HS-5 (cell line): Measurements from ENCODE around the gene LRRC56.
A peak's percentile ranks its signal among the peaks of the same experiment; 100 is the strongest.
"Not testable (repeated sequence)": the region's sequence is repeated elsewhere in the genome, so short reads cannot be mapped to it uniquely, and the experiment has no call there.

Experiments
- DNase-seq: peaks from one replicate; pipeline ENCODE4 v3.0.0-alpha.2; 2012; ENCODE audit warnings: low read depth

The LRRC56 gene

DNA sequence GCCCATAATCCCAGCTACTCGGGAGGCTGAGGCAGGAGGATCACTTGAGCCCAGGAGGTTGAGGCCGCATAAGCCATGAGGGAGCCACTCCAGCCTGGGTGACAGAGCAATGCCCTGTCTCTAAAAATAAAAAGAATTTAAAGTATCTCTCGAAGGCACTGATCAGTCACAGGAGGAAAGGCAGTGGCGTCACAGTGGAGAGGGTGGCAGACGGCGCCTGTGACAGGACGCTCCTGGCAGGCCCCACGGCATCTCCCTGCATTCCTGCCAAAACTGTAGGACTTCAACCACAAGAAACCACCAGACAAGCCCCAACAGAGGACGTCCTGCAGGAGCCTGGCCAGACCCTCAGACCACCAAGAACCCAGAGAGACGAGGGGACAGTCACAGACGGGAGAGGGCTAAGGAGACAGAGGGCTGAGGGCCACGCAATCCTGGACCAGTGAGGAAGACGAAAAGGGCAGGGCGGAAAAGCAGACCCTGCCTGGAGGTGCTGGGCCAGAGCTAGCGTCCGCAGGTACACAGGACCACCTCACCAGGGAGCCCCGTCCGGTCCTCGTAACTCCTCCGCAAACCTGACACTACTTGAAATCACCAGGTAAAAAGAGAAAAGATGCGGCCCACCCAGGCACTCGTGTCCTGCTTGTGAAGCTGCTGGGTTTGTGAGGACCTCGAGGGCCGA lies 36.2 kb upstream of the LRRC56 start:
- no peak for DNase-seq

DNA sequence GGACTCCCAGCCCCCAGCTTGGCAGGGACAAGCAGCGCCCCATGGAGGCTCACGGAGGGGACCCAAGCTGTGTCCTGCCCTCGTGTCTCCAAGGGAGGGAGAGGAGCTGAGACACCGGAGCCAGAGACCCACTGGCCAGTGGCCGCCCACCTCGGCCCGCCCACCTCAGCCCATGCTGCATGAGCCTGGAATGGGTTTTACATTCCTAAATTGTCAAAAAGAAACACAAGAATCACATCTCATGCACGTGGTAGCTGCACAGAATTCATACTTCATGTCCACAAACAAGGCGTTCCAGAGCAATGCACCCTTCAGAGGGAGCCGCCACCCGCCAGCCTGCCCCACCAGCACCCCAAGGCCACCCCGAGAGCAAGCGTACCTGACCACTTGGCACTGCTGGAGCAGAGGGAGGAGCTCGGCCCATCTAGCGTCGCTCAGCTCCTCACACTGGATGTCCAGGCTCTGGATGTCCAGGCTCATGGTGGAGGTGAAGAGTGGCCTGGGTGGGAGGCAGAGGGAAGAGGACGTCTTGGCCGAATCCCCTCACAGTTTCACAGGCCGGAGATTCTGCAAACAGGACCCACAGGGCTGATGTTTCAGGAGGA lies 35.5 kb upstream of the LRRC56 start:
- DNase-seq = no peak

DNA sequence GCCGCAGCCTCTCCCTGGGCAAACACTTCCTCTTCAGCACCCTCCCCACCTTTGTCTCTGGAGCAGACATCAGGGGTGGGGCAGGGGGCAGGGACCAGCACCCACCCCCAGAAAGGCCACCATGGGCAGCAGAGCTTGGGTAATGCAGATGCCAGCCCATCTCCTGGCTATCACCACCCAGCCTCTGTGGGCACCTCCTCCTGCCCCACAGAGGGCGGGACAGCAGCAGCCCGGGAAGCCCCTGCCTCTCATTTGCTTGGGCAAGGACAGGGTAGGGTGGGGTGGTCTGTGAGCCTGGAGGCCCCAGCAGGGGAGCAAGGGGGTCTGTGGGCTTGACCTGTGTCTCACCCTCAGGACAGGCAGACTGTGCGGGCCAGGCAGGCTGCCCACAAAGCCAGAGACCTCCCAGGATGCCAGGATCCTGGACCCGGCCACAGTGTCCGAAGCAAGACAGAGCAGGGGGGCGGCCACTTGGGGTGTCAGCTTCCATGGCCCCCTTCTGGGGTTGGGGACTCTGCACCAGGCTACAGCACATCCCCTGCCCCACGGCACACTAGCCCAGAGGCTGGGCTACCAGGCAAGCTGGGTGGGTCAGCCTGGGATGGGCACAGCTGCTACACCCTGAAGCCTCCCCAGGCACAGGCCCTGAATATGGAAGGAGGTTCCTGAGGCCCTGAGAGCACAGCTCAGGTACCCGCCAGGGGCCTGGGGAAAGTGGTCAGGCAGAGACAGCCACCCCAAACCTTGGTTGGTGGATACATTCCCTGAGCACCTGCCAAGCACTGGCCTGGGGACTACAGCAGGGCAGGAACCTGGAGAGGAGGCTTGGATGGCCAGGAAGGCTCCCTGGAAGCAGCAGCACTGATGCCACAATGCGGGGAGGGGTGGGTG lies 34.8 kb upstream of the LRRC56 start:
- DNase-seq = no peak

DNA sequence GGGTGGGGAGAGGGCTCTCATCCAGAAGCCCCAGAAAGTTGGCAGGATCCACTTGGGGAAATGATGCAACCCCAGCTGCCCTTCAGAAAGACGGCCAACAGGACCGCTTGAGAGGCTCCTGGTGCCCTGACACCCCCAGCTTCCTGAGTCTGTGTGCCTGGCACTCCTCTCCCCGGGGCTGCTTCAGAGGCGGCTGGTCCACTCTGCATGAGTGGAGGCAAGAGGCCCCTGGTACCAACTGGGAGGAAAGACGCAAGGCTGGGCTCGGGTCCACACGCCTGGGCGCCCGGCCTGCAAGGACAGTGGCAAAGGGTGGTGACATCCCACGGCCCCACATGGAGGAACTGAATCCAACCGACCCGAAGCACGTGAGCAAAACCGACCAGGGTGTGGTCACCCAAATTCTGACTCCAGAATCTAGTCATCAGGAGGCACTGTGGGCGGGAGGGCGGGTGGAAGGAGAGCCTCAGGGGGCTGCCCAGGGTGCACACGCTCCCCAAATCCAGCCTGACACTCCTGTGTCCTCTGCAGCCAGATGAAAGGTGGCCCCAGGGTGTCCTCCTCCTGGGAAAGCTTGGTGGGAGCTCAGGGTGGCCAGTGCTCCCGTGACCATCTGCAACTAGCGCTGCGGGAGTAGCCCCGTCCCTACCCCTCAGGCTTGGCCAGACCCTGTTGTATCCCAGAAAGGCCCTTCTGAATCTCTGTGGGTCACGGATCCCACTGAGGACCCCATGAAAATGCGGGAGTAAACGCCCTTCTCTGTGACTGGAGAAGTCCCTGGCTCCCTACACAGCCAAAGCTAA lies 33.9 kb upstream of the LRRC56 start:
- DNase-seq = peak; percentile 29

DNA sequence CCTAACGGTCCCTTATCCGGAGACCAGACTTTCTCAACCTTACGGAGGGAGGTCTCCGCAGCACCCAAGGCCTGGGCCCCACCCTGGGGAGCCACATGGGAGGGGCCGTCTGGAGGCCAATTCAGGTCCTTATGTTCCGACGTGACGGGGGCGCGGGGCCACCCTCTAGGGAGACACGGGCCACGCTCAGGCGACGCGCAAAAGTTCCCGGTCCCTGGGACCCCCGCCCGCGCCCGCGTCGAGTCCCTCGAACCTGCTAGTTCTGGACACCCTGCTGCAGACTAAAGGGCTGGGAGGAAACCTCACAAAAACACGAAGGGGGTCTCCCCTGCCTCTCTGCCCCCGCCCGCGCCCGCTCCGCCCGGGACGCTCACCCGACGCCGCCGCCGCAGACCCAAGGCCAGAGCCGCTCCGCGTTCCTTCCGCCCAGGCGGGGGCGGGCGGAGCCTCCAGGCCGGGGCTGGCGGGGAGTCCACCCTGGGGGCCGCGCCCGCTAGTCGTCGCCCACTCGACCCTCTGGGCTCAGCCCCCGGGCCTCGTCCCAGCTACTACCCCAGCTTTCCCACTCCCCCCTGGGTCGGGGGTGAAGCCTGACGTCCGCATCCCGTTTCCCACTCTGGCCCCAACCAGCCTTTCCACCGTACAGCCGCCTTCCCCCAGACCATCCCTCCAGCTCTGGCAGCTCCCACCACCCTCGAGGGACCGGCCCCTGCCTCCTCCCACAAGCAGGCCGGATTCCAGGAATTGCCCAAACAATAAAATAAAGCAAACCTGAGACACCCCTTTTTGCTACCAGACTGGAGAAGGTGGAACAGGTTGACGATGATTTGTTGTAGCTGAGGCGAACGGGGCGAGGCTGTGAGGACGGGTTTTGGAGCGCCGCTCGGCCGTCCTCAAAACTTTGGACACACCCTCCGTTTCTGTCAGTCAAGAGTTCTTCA lies 33.0 kb upstream of the LRRC56 start:
- peak; percentile 30 for DNase-seq

DNA sequence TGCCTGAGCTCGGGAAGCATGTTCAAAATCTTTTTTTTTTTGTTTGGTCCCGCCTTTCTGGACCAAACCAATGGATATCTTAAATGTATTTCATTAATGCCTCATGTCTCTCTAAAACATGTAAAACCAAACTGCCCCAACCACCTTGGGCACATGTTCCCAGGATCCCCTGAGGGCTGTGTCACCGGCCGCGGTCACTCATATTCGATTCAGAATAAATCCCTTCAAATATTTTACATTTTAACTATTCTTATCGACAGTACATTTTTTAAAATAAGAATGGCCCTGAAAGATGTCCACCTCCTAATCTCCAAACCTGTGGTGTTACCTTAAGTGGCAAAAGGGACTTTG lies 32.4 kb upstream of the LRRC56 start:
- no peak for DNase-seq

DNA sequence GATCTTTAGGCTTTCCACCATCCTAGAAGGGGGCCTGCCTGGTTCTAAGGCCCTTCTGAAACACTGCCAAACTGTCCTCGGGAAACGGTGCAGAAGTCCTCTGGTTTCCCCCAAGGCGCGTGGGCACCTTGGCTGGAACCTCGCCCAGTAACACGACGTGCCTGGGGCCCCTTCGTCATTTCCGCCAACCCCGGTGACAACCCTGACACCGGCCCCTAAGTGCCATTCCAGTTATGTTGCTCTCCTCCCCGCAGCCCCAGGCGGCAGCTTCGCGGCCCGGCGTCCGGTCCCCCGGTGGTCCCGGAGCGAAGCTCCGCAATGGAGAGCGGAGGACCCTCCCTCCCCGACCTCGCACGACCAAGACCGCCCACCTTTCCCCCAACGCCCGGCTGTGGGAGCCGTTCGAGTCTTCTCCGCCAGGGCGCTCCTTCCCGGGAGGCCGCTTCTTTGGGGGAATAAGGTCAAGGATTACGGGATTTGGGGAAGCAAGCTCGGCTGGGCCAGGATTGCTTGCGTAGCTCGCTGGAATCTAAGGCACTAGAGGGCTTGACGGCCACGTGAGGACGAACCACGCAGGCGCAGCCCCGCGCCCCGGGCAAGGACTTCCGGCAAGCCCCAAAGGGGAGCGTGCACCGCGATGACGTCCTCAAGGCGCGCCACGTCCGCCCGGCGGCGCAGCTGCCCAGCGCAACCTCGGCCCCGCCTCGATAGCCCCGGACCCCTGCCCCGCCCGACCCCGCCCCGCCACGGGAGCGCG lies 30.9 kb upstream of the LRRC56 start:
- DNase-seq = peak; percentile 86

DNA sequence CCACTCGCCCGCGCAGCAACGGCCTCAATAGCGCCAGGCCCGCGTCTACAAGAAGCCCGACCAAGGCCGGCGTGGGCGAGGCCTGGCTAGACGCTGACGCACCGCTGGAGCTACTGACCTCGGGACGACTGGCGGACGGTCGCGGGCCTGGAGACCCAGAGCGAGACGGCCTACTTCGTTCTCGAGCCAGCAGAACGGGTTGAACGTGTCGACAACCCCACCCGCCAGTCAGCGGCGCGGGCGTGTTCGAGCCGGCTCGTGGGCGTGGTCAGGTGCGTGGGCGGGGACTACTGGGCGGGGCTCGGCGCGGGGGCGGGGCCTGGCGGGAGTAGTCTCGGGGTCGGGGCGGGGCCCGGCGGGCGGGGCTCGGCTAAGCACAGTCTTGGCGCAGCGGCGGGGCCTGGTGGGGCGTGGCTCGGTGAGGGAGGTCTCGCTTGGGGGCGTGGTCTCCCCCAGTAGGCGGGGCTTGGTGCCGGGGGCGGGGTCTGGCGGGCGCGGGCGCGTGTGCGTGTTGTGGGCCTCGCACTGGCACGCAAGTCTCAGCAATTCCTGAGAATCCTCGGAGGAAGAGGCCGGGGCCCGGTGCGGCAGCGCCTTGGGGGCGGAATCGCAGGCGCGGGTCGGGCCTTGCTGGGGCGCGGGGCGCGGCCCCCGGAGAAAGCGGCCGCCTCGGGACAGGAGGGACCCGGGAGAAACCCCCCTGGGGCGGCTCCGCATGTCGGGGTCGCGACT lies 30.2 kb upstream of the LRRC56 start, which contains the start of gene RNH1:
RNH1 (minus strand) TSS at position 248 of the 732 bp plus-strand sequence. CDS start 5,080 bp downstream, outside the sequence.
- peak; percentile 56 for DNase-seq

DNA sequence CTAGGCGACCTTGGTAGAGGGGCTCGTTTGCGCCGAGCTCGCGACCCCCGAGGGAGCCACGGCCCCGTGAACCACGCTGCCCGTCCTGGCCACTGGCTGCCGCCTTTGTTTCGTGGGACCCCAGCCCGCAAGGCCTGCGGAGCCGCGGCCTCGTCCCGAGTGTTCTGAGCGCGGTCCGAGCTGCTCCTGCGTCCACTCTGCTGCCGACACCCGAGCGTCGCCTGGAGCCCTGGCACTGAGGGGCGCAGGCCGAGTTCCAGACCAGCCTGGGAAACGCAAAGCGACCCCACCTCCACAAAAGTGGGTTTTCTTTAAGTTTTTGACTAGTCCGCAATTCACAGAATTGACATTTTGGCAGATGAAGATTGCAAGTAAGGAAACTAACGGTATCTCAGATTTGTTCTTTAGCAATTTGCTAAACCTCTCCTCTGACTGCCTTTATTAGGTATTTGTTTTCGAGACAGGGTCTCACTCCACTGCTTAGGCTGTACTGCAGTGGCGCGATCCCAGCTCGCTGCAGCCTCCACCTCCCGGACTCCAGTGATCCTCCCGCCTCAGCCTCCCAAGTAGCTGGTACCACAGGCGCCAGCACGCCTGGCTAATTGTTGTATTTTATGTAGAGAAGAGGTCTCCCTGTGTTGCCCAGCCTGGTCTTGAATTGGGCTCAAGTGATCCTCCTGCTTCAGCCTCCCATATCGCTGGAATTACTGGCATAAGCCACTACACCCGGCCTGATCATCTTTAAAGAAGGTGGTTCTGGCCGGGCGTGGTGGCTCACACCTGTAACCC lies 29.4 kb upstream of the LRRC56 start:
- no peak for DNase-seq

DNA sequence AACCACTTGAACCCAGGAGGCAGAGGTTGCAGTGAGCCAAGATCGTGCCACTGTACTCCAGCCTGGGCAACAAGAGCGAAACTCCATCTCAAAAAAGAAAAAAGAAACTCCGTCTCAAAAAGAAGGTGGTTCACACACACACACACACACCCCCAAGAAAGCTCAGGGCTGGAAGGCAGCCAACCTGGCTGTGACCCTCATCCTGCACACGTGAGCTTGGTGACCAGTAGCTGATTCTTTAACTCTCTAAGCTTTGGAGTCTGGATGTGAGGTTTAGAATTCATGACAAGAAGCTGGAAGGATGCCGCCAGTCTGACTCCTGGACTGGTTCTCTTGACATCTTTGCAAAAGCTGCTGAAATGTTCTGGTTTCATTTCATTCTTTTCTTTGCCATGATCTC lies 28.4 kb upstream of the LRRC56 start:
- no peak for DNase-seq

DNA sequence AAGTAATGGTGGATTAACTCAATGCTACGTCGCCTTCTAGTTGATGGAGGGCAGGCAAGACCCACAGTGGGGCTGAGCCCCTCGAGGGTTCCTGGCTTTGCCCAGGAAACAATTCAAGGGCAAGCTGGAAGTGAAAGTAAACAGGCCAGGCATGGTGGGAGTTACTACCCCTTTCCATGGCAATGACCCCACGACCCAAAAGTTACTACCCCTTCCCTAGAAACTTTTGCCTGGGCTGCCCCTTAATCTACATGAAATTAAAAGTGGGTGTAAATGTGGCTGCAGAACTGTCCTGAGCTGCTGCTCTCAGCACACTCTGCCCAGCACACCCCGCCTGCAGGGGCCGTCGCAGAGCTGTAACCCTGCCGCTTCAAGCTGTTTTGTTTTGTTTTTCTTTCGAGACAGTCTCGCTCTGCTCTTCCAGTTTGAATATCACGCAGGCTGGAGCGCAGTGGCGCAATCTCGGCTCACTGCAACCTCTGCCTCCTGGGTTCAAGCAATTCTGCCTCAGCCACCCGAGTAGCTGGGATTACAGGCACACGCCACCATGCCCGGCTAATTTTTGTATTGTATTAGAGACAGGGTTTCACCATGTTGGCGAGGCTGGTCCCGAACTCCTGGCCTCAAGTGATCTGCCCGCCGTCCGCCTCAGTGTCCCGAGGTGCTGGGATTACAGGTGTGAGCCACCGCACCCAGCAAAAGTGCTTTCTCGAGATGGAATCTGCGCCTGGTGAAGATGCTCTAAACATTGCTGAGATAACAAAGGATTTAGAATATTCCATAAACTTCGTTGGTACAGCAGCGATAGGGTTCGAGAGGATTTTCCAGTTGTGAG lies 24.3 kb upstream of the LRRC56 start:
- no peak for DNase-seq

DNA sequence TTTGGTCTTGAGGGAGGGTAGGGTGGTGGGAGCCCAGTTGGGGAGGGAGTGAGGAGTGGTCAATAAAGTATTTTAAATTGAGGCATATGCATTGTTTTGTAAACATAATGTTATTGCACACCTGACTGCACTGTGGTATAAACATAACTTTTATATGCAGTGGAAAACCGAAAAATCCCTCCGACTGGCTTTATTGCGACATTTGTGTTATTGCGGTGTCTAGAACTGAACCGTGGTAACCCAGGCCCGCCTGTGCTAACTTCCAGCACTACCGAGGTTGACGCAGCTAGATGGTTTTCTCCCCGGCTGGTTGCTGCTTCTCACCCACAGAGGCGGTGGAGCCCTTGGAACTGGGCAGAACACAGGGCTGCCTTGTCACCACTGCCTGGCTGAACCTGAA lies 22.7 kb upstream of the LRRC56 start:
- DNase-seq = no peak

DNA sequence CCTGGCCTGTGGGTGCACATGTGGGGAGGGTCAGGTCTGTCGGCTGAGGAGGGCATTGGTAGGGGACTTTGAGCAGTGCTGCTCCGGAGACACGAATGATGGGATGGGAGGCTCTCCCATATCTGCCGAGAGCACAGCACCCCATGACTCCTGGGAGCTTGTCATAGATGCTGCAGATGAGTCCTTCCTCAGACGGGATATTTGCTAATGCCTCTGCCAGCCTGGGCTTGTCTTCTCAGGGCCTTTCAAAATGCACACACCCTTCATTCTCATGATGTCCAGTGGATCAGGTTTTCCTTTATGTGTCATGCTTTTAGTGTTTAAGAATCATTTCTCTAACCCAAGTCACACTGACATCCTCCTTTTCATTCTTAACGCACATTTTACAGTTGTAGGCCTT lies 22.2 kb upstream of the LRRC56 start:
- DNase-seq = no peak

DNA sequence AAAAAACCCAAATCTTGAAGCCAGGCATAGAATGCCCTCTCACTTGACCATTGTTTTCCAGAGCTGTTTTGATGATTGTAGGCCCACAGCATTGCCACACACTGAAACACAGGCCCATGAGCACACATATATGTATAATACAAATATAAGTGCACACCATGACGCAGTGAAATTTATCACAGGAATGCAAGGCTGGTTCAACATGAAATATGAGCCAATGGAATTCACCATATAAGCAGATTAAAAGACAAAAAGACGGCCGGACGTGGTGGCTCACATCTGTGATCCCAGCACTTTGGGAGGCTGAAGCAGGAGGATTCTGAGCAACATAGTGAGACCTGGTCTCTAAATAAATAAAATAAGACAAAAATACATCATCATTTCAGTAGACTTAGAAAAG lies 20.9 kb upstream of the LRRC56 start:
- no peak for DNase-seq

DNA sequence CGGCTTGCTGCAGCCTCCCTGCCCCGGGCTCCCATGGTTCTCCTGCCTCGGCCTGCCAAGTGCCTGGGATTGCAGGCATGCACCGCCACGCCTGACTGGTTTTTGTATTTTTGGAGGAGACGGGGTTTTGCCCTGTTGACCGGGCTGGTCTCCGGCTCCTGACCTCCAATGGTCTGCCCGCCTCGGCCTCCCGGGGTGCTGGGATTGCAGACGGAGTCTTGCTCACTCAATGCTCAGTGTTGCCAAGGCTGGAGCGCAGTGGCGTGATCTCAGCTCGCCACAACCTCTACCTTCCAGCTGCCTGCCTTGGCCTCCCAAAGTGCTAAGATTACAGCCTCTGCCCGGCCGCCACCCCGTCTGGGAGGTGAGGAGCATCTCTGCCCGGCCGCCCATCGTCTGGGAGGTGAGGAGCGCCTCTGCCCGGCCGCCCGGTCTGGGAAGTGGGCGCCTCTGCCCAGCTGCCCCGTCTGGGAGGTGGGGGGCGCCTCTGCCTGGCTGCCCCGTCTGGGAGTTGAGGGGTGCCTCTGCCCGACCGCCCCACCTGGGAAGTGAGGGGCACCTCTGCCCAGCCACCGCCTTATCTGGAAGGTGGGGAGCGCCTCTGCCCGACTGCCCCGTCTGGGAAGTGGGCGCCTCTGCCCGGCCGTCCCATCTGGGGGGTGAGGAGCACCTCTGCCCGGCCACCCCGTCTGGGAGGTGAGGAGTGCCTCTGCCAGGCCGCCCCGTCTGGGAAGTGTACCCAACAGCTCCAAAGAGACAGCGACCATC lies 20.2 kb upstream of the LRRC56 start:
- not testable (repeated sequence) for DNase-seq

DNA sequence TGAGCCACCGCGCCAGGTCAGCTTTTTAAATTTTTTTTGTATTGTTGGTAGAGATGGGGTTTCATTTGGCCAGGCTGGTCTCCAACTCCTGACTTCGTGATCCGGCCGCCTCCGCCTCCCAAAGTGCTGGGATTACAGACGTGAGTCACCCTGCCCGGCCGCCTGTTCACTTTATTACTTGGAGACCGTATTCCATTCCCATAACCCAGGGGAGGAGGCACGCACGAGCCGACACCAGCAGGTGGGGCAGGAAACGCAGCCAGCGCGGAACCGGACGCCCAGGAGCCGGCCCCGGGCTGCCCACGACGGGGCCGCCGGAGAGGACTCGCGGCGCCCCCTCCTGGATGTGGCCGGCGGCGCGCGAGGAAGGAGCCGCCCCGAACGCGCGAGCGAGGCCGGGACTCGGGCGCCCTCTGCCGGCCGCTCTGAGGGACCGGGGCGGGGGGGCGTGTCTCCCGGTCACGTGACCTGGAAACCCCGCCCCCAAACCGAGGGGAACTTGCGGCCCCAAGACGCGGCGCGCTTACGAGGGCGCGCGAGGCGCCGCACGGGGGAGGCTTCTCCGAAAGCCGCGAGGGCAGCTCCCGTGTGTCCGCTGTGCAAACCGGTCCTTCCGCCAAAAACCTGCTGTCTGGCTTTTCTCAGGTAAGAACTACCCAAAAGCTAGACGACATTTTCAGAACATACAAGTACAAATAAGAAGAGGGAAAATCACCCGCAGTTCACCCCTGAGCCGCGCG lies 18.7 kb upstream of the LRRC56 start:
- peak; percentile 88 for DNase-seq
